Suprapubic skin (tissue), 4 donors: Measurements from ENCODE around the gene MSH2. TPM values are rescaled to one million over a fixed set of nuclear protein-coding genes. Genes with fewer than 3 reads are reported as not detected.
"Not testable (repeated sequence)": the region's sequence is repeated elsewhere in the genome, so short reads cannot be mapped to it uniquely, and the experiment has no call there.

ENCODE experiments used
- DNase-seq, 2 donors: peaks; one replicate each; pipeline ENCODE4 v3.0.0-alpha.2; 2019; ENCODE audit warnings: low spot score in 2 of 2
- H3K27ac ChIP-seq: fragments of 200-600 bp; sonication (generic); one replicate; pipeline ENCODE4 v1.5.1; 2019
- H3K27me3 ChIP-seq: fragments of 200-600 bp; sonication (generic); one replicate; pipeline ENCODE4 v1.5.1; 2019
- H3K36me3 ChIP-seq: fragments of 200-600 bp; sonication (generic); one replicate; pipeline ENCODE4 v1.5.1; 2019
- H3K4me1 ChIP-seq: fragments of 200-600 bp; sonication (generic); one replicate; pipeline ENCODE4 v1.5.1; 2019
- H3K4me3 ChIP-seq: fragments of 200-600 bp; sonication (generic); one replicate; pipeline ENCODE4 v1.5.1; 2019; ENCODE audit warnings: mild to moderate bottlenecking
- H3K9me3 ChIP-seq: fragments of 200-600 bp; sonication (generic); one replicate; pipeline ENCODE4 v1.5.1; 2019
- EP300 ChIP-seq: sonication (generic); formaldehyde crosslinking; IDR thresholded peaks from one replicate; pipeline ENCODE4 v1.6.1; 2017; ENCODE audit warnings: antibody characterized with exemption
- POLR2A ChIP-seq, 2 donors: fragments of 450-650 bp; IDR thresholded peaks; one replicate each; pipeline ENCODE4 v1.6.1; 2017; ENCODE audit warnings: antibody characterized with exemption in 2 of 2, mild to moderate bottlenecking in 2 of 2, moderate library complexity in 2 of 2
- POLR2AphosphoS5 ChIP-seq, 3 donors: sonication (generic); formaldehyde crosslinking; IDR thresholded peaks; one replicate each; pipeline ENCODE4 v1.6.1; 2017; ENCODE audit warnings: antibody characterized with exemption in 3 of 3
- WGBS: methylation state at CpG from one replicate; pipeline ENCODE4 v1.1.5; 2018; 5-methylcytosine and 5-hydroxymethylcytosine counted together
- total RNA-seq, 4 donors: library from RNA; depleted of rRNA; stranded (reverse); fragments of >200 nt; gene quantifications; one replicate each; pipeline ENCODE4 v1.1.0, GENCODE V29; 2016
- TF ChIP-seq, protein P1 (sequence below), 2 donors: fragments of 200-600 bp in 1 of 2; fragments of 450-650 bp in 1 of 2; sonication (generic) in 1 of 2; IDR thresholded peaks; one replicate each; pipeline ENCODE4 v1.5.1; 2016 to 2019; ENCODE audit warnings: antibody characterized with exemption in 2 of 2, mild to moderate bottlenecking in 1 of 2, moderate library complexity in 1 of 2

The MSH2 gene
- total RNA-seq, 4 donors from 2014 or later = 11.8 to 18.1 (median 13.8) TPM

GRCh38 chr2:47452761-47453160 lies 49.8 kb downstream of the MSH2 start:
- H3K36me3 ChIP-seq = peaks cover 8% of the 10 kb centered on the region
- no peaks in the 10 kb centered on the region for H3K9me3 ChIP-seq
- WGBS = 84% methylated on average over 2 of the region's 2 CpGs
- H3K4me3 ChIP-seq = no peak overlapping the region
- H3K27me3 ChIP-seq = no peaks in the 10 kb centered on the region
- no peaks in the 10 kb centered on the region for H3K4me1 ChIP-seq
- TF ChIP-seq, protein P1, sequence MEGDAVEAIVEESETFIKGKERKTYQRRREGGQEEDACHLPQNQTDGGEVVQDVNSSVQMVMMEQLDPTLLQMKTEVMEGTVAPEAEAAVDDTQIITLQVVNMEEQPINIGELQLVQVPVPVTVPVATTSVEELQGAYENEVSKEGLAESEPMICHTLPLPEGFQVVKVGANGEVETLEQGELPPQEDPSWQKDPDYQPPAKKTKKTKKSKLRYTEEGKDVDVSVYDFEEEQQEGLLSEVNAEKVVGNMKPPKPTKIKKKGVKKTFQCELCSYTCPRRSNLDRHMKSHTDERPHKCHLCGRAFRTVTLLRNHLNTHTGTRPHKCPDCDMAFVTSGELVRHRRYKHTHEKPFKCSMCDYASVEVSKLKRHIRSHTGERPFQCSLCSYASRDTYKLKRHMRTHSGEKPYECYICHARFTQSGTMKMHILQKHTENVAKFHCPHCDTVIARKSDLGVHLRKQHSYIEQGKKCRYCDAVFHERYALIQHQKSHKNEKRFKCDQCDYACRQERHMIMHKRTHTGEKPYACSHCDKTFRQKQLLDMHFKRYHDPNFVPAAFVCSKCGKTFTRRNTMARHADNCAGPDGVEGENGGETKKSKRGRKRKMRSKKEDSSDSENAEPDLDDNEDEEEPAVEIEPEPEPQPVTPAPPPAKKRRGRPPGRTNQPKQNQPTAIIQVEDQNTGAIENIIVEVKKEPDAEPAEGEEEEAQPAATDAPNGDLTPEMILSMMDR (IDR thresholded peaks at IDR 0.05) = no peak
- TF ChIP-seq POLR2A (IDR thresholded peaks at IDR 0.05) (no peak), POLR2AphosphoS5 (IDR thresholded peaks at IDR 0.05) (no peak), EP300 (no peak)
- no peak for DNase-seq
- H3K27ac ChIP-seq = no peak overlapping the region

DNA sequence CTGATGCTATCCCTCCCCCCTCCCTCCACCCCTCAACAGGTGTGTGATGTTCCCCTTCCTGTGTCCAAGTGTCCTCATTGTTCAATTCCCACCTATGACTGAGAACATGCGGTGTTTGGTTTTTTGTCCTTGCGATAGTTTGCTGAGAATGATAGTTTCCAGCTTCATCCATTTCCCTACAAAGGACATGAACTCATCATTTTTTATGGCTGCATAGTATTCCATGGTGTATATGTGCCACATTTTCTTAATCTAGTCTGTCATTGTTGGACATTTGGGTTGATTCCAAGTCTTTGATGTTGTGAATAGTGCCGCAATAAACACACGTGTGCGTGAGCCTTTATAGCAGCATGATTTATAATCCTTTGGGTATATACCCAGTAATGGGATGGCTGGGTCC lies 51.9 kb downstream of the MSH2 start:
- WGBS = 99% methylated on average over 5 of the region's 5 CpGs
- not testable (repeated sequence) for H3K36me3 ChIP-seq, H3K27me3 ChIP-seq, H3K4me1 ChIP-seq, H3K9me3 ChIP-seq, H3K27ac ChIP-seq, DNase-seq, H3K4me3 ChIP-seq

DNA sequence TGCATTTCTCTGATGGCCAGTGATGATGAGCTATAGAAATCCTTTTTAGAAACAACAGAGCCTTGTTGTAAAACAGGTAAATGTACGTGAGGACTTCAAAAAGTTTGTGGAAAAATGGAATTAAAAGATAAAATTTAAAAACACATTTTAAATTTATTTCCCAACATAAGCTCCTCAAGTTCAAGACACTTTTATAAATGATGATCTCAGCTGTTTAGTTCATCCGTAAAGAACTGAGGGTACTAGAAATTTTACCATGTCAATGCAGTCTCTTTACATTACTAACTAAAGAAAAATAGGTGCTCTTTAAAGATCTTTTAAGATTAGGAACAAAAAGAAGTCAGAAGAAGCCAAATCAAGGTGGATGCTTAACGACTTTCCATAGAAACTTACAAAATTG lies 52.5 kb downstream of the MSH2 start:
- H3K27me3 ChIP-seq = no peaks in the 10 kb centered on the region
- H3K27ac ChIP-seq = no peak overlapping the region
- WGBS = 93% methylated on average over 3 of the region's 3 CpGs
- H3K4me3 ChIP-seq = no peak overlapping the region
- H3K9me3 ChIP-seq = no peaks in the 10 kb centered on the region
- no peaks in the 10 kb centered on the region for H3K4me1 ChIP-seq
- no peak for DNase-seq
- peaks cover 6% of the 10 kb centered on the region for H3K36me3 ChIP-seq
- TF ChIP-seq POLR2AphosphoS5 (IDR thresholded peaks at IDR 0.05) (no peak), EP300 (no peak), POLR2A (IDR thresholded peaks at IDR 0.05) (no peak)
- TF ChIP-seq, protein P1 (IDR thresholded peaks at IDR 0.05) = no peak

DNA sequence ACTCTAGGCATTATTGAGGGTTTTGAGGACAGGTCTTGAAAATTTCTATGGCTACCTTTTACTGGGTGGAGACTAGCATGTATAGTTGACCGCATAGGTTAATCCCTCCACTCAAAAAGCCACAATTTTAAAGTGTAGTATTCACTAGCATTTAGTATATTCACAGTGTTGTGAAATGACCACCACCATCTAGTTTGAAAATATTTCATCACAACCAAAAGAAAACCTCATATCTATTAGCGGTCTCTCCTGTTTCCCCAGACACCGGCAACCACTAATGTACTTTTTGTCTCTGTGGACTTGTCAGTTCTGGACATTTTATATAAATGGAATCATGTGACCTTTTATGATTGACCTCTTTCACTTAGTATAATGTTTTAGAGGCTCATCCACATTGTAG lies 53.9 kb downstream of the MSH2 start:
- WGBS = 98% methylated on average over 3 of the region's 3 CpGs
- Histone ChIP-seq H3K4me1 (no peaks in the 10 kb centered on the region), H3K36me3 (no peaks in the 10 kb centered on the region), H3K9me3 (no peaks in the 10 kb centered on the region), H3K4me3 (no peak overlapping the region), H3K27me3 (no peaks in the 10 kb centered on the region), H3K27ac (no peak overlapping the region)
- TF ChIP-seq, protein P1 (IDR thresholded peaks at IDR 0.05) = no peak
- TF ChIP-seq EP300 (no peak), POLR2AphosphoS5 (IDR thresholded peaks at IDR 0.05) (no peak), POLR2A (IDR thresholded peaks at IDR 0.05) (no peak)
- no peak for DNase-seq

DNA sequence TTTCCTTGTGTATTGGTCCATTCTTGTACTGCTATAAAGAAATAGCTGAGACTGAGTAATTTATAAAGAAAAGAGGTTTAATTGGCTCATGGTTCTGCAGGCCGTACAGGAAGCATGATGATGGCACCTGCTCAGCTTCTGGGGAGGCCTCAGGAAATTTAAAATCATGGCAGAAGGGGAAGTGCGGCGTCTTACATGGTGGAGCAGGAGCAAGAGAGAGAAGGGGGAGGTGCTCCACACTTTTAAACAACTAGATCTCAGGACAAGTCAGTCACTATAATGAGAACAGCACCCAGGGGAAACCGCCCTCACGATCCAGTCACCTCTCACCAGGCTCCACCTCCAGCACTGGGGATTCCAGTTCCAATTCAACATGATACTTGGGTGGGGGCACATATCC lies 54.3 kb downstream of the MSH2 start:
- no peak for DNase-seq
- Histone ChIP-seq H3K4me1 (no peaks in the 10 kb centered on the region), H3K27ac (no peak overlapping the region), H3K27me3 (no peaks in the 10 kb centered on the region), H3K36me3 (no peaks in the 10 kb centered on the region), H3K9me3 (no peaks in the 10 kb centered on the region), H3K4me3 (no peak overlapping the region)
- 88% methylated on average over 5 of the region's 5 CpGs for WGBS
- no peak for TF ChIP-seq POLR2AphosphoS5 (IDR thresholded peaks at IDR 0.05)
- TF ChIP-seq, protein P1 (IDR thresholded peaks at IDR 0.05) = no peak

DNA sequence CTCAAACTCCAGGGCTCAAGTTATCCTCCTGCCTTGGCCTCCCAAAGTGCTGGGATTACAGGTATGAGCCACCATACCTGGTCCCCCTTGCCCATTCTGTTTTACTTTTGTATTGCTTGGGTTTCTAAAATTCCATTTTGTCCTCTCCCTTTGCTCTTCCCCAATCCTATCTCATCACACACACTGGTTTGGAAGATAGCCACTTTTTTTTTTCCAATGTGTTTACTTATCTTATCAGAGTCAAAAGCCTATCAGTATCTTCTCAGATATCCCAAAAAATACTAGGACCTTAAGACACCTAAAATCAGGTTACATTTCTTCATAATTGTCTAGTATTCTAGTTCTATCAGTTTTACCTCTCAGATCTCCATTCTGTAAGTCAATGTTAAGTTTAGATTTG lies 56.1 kb downstream of the MSH2 start:
- no peak overlapping the region for H3K27ac ChIP-seq

More for the DNA sequence above, 56.1 kb downstream of the MSH2 start:
- H3K4me3 ChIP-seq = no peak overlapping the region
- H3K9me3 ChIP-seq = no peaks in the 10 kb centered on the region
- no peak for DNase-seq
- TF ChIP-seq POLR2A (IDR thresholded peaks at IDR 0.05) = no peak
- no peak for TF ChIP-seq POLR2AphosphoS5 (IDR thresholded peaks at IDR 0.05)
- no peak for TF ChIP-seq EP300
- TF ChIP-seq, protein P1 (IDR thresholded peaks at IDR 0.05) = no peak
- H3K36me3 ChIP-seq = peaks cover 10% of the 10 kb centered on the region
- H3K27me3 ChIP-seq = no peaks in the 10 kb centered on the region
- H3K4me1 ChIP-seq = no peaks in the 10 kb centered on the region
